SK-N-SH (cell line): ENCODE measurements around the gene NFIA. TPM values are rescaled to one million over a fixed set of nuclear protein-coding genes. Genes with fewer than 3 reads are reported as not detected.

ENCODE experiments used
- CTCF ChIA-PET: fragments of 300-600, 350-600 bp; formaldehyde crosslinking; extraction: SDS; loops from one replicate; lab custom pipeline; 2021; lab: Yijun Ruan, JAX
- POLR2A ChIA-PET: fragments of 350-600 bp; sonication (Branson Sonifier 250); formaldehyde crosslinking; extraction: SDS; loops from one replicate; lab custom pipeline; 2020; ENCODE audit warnings: antibody characterized with exemption, inconsistent platforms; lab: Yijun Ruan, JAX
- DNase-seq: peaks from one replicate; pipeline ENCODE4 v3.0.0; 2012
- H2AFZ ChIP-seq: fragments of 200-600 bp; sonication (generic); 2 replicates; pipeline ENCODE4 v1.8.1; 2016; ENCODE audit warnings: antibody characterized with exemption, mild to moderate bottlenecking, low read depth
- H3F3A ChIP-seq: fragments of 200-600 bp; sonication (generic); replicated peaks from 2 replicates; pipeline ENCODE3; 2016; ENCODE audit warnings: antibody characterized with exemption, mild to moderate bottlenecking; ENCODE audit not compliant: insufficient read depth
- H3K27ac ChIP-seq, 2 experiments: fragments of 200-500 bp in 1 of 2; fragments of 200-600 bp in 1 of 2; sonication (Bioruptor generic) in 1 of 2; sonication (generic), shearing (Covaris generic) in 1 of 2; 2 replicates each; pipeline versions ENCODE4 v1.5.1 to v1.6.1; 2014 to 2016; ENCODE audit warnings: low read depth in 2 of 2, inconsistent platforms in 1 of 2, low read length in 1 of 2, mild to moderate bottlenecking in 1 of 2, mixed read lengths in 1 of 2
- H3K27me3 ChIP-seq: fragments of 200-600 bp; sonication (generic), shearing (Covaris generic); 2 replicates; pipeline ENCODE4 v1.6.1; 2016; ENCODE audit warnings: mixed run types; ENCODE audit not compliant: insufficient read depth
- H3K36me3 ChIP-seq, 2 experiments: fragments of 200-500 bp in 1 of 2; fragments of 200-600 bp in 1 of 2; sonication (Bioruptor generic) in 1 of 2; sonication (generic) in 1 of 2; replicated peaks in 1 of 2; 2 replicates each; pipeline versions ENCODE3 to v1.5.1; 2014 to 2016; ENCODE audit warnings: low read length in 1 of 2, mild to moderate bottlenecking in 1 of 2; ENCODE audit not compliant: insufficient read depth in 2 of 2, control insufficient read depth in 1 of 2
- H3K4me1 ChIP-seq, 2 experiments: fragments of 200-500 bp in 1 of 2; fragments of 200-600 bp in 1 of 2; sonication (Bioruptor generic) in 1 of 2; sonication (generic), shearing (Covaris generic) in 1 of 2; 2 replicates each; pipeline versions ENCODE4 v1.5.1 to v1.6.1; 2014 to 2016; ENCODE audit warnings: low read depth in 1 of 2, low read length in 1 of 2, mixed run types in 1 of 2; ENCODE audit not compliant: insufficient read depth in 2 of 2, control insufficient read depth in 1 of 2
- H3K4me2 ChIP-seq: fragments of 200-600 bp; sonication (generic), shearing (Covaris generic); 2 replicates; pipeline ENCODE4 v1.6.1; 2017; ENCODE audit warnings: mixed run types
- H3K4me3 ChIP-seq, 2 experiments: fragments of 200-500 bp in 1 of 2; fragments of 200-600 bp in 1 of 2; sonication (Bioruptor generic) in 1 of 2; sonication (generic), shearing (Covaris generic) in 1 of 2; 2 replicates each; pipeline versions ENCODE4 v1.5.1 to v1.8.1; 2014 to 2016; ENCODE audit warnings: low read depth in 2 of 2, inconsistent platforms in 1 of 2, low read length in 1 of 2, mild to moderate bottlenecking in 1 of 2, mixed read lengths in 1 of 2, moderate library complexity in 1 of 2
- H3K79me2 ChIP-seq: fragments of 200-600 bp; sonication (generic); 2 replicates; pipeline ENCODE4 v1.8.1; 2017; ENCODE audit warnings: mild to moderate bottlenecking; ENCODE audit not compliant: insufficient read depth
- H3K9ac ChIP-seq: fragments of 200-600 bp; sonication (generic); 2 replicates; pipeline ENCODE4 v1.6.1; 2017; ENCODE audit warnings: mixed run types
- H3K9me2 ChIP-seq: fragments of 200-600 bp; sonication (generic); 2 replicates; pipeline ENCODE4 v1.6.1; 2017; ENCODE audit warnings: mixed run types
- H3K9me3 ChIP-seq: fragments of 200-600 bp; sonication (generic); 2 replicates; pipeline ENCODE4 v1.6.1; 2017; ENCODE audit warnings: mixed run types, mild to moderate bottlenecking, moderate library complexity
- H4K20me1 ChIP-seq: fragments of 200-600 bp; sonication (generic); 2 replicates; pipeline ENCODE4 v1.6.1; 2017; ENCODE audit warnings: mild to moderate bottlenecking, mixed run types; ENCODE audit not compliant: insufficient read depth
- CHD2 ChIP-seq: fragments of 150-350 bp; IDR thresholded peaks from 2 replicates; pipeline ENCODE4 v1.6.1; 2018; ENCODE audit warnings: low read length; ENCODE audit not compliant: partially characterized antibody
- FOSL2 ChIP-seq: IDR thresholded peaks from 2 replicates; pipeline ENCODE4 v1.4.0; 2012; ENCODE audit warnings: low read depth, mild to moderate bottlenecking, moderate library complexity, borderline replicate concordance
- FOXM1 ChIP-seq: IDR thresholded peaks from 2 replicates; pipeline ENCODE4 v1.4.0; 2012; ENCODE audit warnings: low read depth, mild to moderate bottlenecking
- GABPA ChIP-seq: IDR thresholded peaks from 2 replicates; pipeline ENCODE4 v1.4.0; 2012; ENCODE audit warnings: low read depth, mild to moderate bottlenecking
- IRF3 ChIP-seq: fragments of 150-350 bp; IDR thresholded peaks from 2 replicates; pipeline ENCODE4 v1.6.1; 2016; ENCODE audit warnings: mild to moderate bottlenecking, low read depth, low read length
- NFIC ChIP-seq: IDR thresholded peaks from 2 replicates; pipeline ENCODE4 v1.4.0; 2012; ENCODE audit warnings: borderline replicate concordance
- NRF1 ChIP-seq: IDR thresholded peaks from 2 replicates; pipeline ENCODE4 v1.6.1; 2012; ENCODE audit warnings: low read depth, mild to moderate bottlenecking, low read length
- POLR2AphosphoS5 ChIP-seq: IDR thresholded peaks from 2 replicates; pipeline ENCODE4 v1.6.1; 2012; ENCODE audit warnings: low read depth, low read length
- RAD21 ChIP-seq: IDR thresholded peaks from 2 replicates; pipeline ENCODE4 v1.6.1; 2012; ENCODE audit warnings: mild to moderate bottlenecking, low read length
- RCOR1 ChIP-seq: fragments of 150-350 bp; IDR thresholded peaks from 2 replicates; pipeline ENCODE4 v1.6.1; 2017; ENCODE audit warnings: antibody characterized with exemption, low read length
- RFX5 ChIP-seq: IDR thresholded peaks from 2 replicates; pipeline ENCODE4 v1.6.1; 2012; ENCODE audit warnings: mild to moderate bottlenecking, improper control_type of control experiment, low read length
- RXRA ChIP-seq: IDR thresholded peaks from 2 replicates; pipeline ENCODE4 v1.4.0; 2012; ENCODE audit warnings: low read depth, mild to moderate bottlenecking, borderline replicate concordance
- SIN3A ChIP-seq: IDR thresholded peaks from 2 replicates; pipeline ENCODE4 v1.6.1; 2012; ENCODE audit warnings: low read depth, mild to moderate bottlenecking, low read length, moderate library complexity, borderline replicate concordance
- SMC3 ChIP-seq: IDR thresholded peaks from 2 replicates; pipeline ENCODE4 v1.6.1; 2012; ENCODE audit warnings: low read depth, low read length, improper control_type of control experiment
- YY1 ChIP-seq: IDR thresholded peaks from 2 replicates; pipeline ENCODE4 v1.4.0; 2012; ENCODE audit warnings: low read depth, mild to moderate bottlenecking
- WGBS: methylation state at CpG from one replicate; pipeline ENCODE4 v1.1.6; 2017; ENCODE audit warnings: low lambda C conversion rate; 5-methylcytosine and 5-hydroxymethylcytosine counted together
- polyA plus RNA-seq, 3 experiments: library from polyadenylated mRNA; depleted of rRNA; stranded (reverse); fragments of >200 nt; gene quantifications; 2 replicates each; pipeline ENCODE4 v1.2.3, GENCODE V29; 2012
- TF ChIP-seq, protein P1 (sequence below): fragments of 200-600 bp; sonication (generic); IDR thresholded peaks from 2 replicates; pipeline ENCODE4 v1.6.1; 2017; ENCODE audit warnings: antibody characterized with exemption, mild to moderate bottlenecking, moderate library complexity
- TF ChIP-seq, protein P2 (sequence below): IDR thresholded peaks from 2 replicates; pipeline ENCODE4 v1.4.0; 2012; ENCODE audit warnings: low read depth, borderline replicate concordance
- TF ChIP-seq, protein P3 (sequence below): fragments of 150-350 bp; IDR thresholded peaks from 2 replicates; pipeline ENCODE4 v1.6.1; 2017; ENCODE audit warnings: antibody characterized with exemption, low read length, low read depth, borderline replicate concordance
- TF ChIP-seq, protein P4 (sequence below): IDR thresholded peaks from 2 replicates; pipeline ENCODE4 v1.4.0; 2012; ENCODE audit warnings: low read depth

The NFIA gene
- polyA plus RNA-seq, 1 of the 3 experiments (the other 2 are of a cell fraction) = 3.3 TPM

- TF ChIP-seq RCOR1 (no peak), SMC3 (no peak), RAD21 (no peak), IRF3 (no peak), NFIC (no peak)
- TF ChIP-seq, protein P1, sequence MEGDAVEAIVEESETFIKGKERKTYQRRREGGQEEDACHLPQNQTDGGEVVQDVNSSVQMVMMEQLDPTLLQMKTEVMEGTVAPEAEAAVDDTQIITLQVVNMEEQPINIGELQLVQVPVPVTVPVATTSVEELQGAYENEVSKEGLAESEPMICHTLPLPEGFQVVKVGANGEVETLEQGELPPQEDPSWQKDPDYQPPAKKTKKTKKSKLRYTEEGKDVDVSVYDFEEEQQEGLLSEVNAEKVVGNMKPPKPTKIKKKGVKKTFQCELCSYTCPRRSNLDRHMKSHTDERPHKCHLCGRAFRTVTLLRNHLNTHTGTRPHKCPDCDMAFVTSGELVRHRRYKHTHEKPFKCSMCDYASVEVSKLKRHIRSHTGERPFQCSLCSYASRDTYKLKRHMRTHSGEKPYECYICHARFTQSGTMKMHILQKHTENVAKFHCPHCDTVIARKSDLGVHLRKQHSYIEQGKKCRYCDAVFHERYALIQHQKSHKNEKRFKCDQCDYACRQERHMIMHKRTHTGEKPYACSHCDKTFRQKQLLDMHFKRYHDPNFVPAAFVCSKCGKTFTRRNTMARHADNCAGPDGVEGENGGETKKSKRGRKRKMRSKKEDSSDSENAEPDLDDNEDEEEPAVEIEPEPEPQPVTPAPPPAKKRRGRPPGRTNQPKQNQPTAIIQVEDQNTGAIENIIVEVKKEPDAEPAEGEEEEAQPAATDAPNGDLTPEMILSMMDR = no peak
- TF ChIP-seq, protein P2, sequence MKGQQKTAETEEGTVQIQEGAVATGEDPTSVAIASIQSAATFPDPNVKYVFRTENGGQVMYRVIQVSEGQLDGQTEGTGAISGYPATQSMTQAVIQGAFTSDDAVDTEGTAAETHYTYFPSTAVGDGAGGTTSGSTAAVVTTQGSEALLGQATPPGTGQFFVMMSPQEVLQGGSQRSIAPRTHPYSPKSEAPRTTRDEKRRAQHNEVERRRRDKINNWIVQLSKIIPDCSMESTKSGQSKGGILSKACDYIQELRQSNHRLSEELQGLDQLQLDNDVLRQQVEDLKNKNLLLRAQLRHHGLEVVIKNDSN = no peak
- TF ChIP-seq, protein P3, sequence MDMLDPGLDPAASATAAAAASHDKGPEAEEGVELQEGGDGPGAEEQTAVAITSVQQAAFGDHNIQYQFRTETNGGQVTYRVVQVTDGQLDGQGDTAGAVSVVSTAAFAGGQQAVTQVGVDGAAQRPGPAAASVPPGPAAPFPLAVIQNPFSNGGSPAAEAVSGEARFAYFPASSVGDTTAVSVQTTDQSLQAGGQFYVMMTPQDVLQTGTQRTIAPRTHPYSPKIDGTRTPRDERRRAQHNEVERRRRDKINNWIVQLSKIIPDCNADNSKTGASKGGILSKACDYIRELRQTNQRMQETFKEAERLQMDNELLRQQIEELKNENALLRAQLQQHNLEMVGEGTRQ = no peak
Measured at GRCh38 chr1:61253059-61253735, 170.8 kb downstream of the NFIA start (continued).

DNA sequence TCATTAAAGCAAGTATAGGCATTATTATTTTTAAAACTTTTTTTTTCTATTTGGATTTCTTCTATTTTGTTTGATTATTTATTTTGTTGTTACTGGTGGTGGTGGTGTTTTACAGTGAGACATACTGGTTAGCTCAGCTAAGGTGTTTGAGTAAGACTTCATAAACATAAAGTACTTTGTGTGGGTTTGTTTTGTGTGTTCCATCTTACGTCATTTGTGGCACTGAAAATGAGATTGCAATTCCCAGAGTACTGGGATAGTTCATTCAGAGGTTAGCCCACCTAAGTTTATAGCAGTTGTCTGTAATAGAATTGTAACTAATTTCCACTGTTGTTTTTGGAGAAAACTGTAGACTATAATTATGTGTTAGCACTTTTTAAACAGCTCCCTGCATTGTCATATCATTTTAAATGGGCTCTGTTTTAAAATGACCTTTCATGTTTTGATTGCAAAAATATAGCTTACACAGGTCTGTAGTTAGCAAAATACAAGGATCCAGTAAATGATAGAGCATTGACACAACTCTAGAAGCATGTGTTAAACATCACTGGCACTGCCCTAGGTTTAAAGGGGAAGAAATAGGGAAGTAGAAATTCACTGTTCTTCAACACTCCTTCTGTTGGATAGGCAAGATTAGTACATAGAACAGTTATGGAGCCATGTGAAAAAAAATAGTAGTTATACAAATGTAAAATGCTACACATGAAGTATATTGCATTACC lies 171.7 kb downstream of the NFIA start:
- POLR2A ChIA-PET = no interaction called here
- WGBS = 100% methylated on average over 1 of the region's 1 CpG
- no peak overlapping the region for H2AFZ ChIP-seq

More for the DNA sequence above, 171.7 kb downstream of the NFIA start:
- Histone ChIP-seq H4K20me1 (no peaks in the 10 kb centered on the region), H3K9ac (no peak overlapping the region), H3K27ac (peak overlapping the region in 1 of 2 experiments; percentile 60; a peak in 1 of 4 replicates), H3K79me2 (no peaks in the 10 kb centered on the region), H3K4me3 (no peak overlapping the region), H3K4me2 (0 out of 2 replicates have a peak overlapping the region, but pooled peaks have one; percentile 50), H3K36me3 (no peaks in the 10 kb centered on the region), H3K9me3 (no peaks in the 10 kb centered on the region), H3K9me2 (no peaks in the 10 kb centered on the region), H3K27me3 (no peaks in the 10 kb centered on the region), H3K4me1 (peaks cover 9 to 15% of the 10 kb centered on the region in 2 experiments; a peak in 3 of 4 replicates), H3F3A (no peaks in the 10 kb centered on the region)
- TF ChIP-seq FOSL2 (no peak), FOXM1 (no peak), NFIC (no peak), YY1 (no peak), CHD2 (no peak), RFX5 (no peak), POLR2AphosphoS5 (no peak), NRF1 (no peak), RXRA (no peak), SIN3A (no peak), SMC3 (no peak), IRF3 (no peak), GABPA (no peak)
- TF ChIP-seq, protein P1 = no peak
- TF ChIP-seq, protein P4, sequence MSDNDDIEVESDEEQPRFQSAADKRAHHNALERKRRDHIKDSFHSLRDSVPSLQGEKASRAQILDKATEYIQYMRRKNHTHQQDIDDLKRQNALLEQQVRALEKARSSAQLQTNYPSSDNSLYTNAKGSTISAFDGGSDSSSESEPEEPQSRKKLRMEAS = no peak
- no peak for DNase-seq
- CTCF ChIA-PET = no interaction called here
